GM23338 (cell line): ENCODE results near the gene LPP. TPM values are rescaled to one million over a fixed set of nuclear protein-coding genes. Genes with fewer than 3 reads are reported as not detected.

Experiments used
- ATAC-seq: fragments of 200-7000 bp; cut with Tn5 transposase; 3 replicates; pipeline ENCODE4 v1.9.1; 2020
- DNase-seq: peaks from one replicate; pipeline ENCODE4 v3.0.0-alpha.2; 2015; ENCODE audit warnings: low spot score
- H2AFZ ChIP-seq: fragments of 200-600 bp; sonication (generic); 2 replicates; pipeline ENCODE4 v1.8.0; 2016; ENCODE audit warnings: antibody characterized with exemption, mild to moderate bottlenecking, moderate library complexity
- H3F3A ChIP-seq: fragments of 200-600 bp; sonication (generic); replicated peaks from 2 replicates; pipeline ENCODE4 v1.8.0; 2017; ENCODE audit warnings: antibody characterized with exemption, mixed run types, low read depth
- H3K27ac ChIP-seq: fragments of 200-600 bp; sonication (generic); 2 replicates; pipeline ENCODE4 v1.6.1; 2016; ENCODE audit warnings: low read depth
- H3K27me3 ChIP-seq: fragments of 200-600 bp; sonication (generic); 2 replicates; pipeline ENCODE4 v1.8.0; 2016; ENCODE audit warnings: mild to moderate bottlenecking, mixed run types, moderate library complexity; ENCODE audit not compliant: insufficient read depth
- H3K36me3 ChIP-seq: fragments of 200-600 bp; sonication (generic); 2 replicates; pipeline ENCODE4 v1.8.0; 2016; ENCODE audit warnings: mild to moderate bottlenecking; ENCODE audit not compliant: insufficient read depth
- H3K4me1 ChIP-seq: fragments of 200-600 bp; sonication (generic); 2 replicates; pipeline ENCODE4 v1.8.0; 2016; ENCODE audit warnings: mild to moderate bottlenecking, moderate library complexity; ENCODE audit not compliant: insufficient read depth
- H3K4me2 ChIP-seq: fragments of 200-600 bp; sonication (generic); 2 replicates; pipeline ENCODE4 v1.7.1; 2017; ENCODE audit warnings: mixed run types
- H3K4me3 ChIP-seq: fragments of 200-600 bp; sonication (generic); 2 replicates; pipeline ENCODE4 v1.6.1; 2016; ENCODE audit warnings: mixed run types
- H3K79me2 ChIP-seq: fragments of 200-600 bp; sonication (generic); replicated peaks from 2 replicates; pipeline ENCODE4 v1.8.0; 2017; ENCODE audit warnings: mild to moderate bottlenecking; ENCODE audit not compliant: insufficient read depth
- H3K9me2 ChIP-seq: fragments of 200-600 bp; sonication (generic); 2 replicates; pipeline ENCODE4 v1.8.0; 2017; ENCODE audit not compliant: insufficient read depth
- H4K20me1 ChIP-seq: fragments of 200-600 bp; sonication (generic); replicated peaks from 2 replicates; pipeline ENCODE4 v1.8.0; 2017; ENCODE audit warnings: mild to moderate bottlenecking; ENCODE audit not compliant: insufficient read depth
- H3K27ac Mint-ChIP-seq: 2 replicates; pipeline ENCODE4 v1.8.0; 2020; ENCODE audit warnings: inconsistent platforms, mild to moderate bottlenecking, moderate library complexity, mixed read lengths
- H3K27me3 Mint-ChIP-seq: 3 replicates; pipeline ENCODE4 v1.8.0; 2022; ENCODE audit warnings: low read depth, mild to moderate bottlenecking, moderate library complexity, mixed read lengths, inconsistent platforms; ENCODE audit not compliant: insufficient read depth, poor library complexity
- H3K36me3 Mint-ChIP-seq: 3 replicates; pipeline ENCODE4 v1.8.0; 2021; ENCODE audit warnings: low read depth, mild to moderate bottlenecking, inconsistent platforms, moderate library complexity, mixed read lengths
- H3K4me1 Mint-ChIP-seq: 3 replicates; pipeline ENCODE4 v1.8.0; 2020; ENCODE audit warnings: mild to moderate bottlenecking, inconsistent platforms, mixed read lengths
- H3K4me3 Mint-ChIP-seq: 3 replicates; pipeline ENCODE4 v1.8.0; 2021; ENCODE audit warnings: moderate library complexity, mild to moderate bottlenecking, inconsistent platforms, mixed read lengths
- H3K9me3 Mint-ChIP-seq: 3 replicates; pipeline ENCODE4 v1.8.0; 2020; ENCODE audit warnings: moderate library complexity, mild to moderate bottlenecking, inconsistent platforms, mixed read lengths
- CREB1 ChIP-seq: fragments of 250-450 bp; sonication (Bioruptor Pico); IDR thresholded peaks from 2 replicates; pipeline ENCODE4 v1.5.0; 2020; ENCODE audit warnings: low read depth, mild to moderate bottlenecking, moderate library complexity
- EZH2 ChIP-seq: fragments of 200-600 bp; sonication (generic); IDR thresholded peaks from one replicate; pipeline ENCODE4 v1.8.0; 2017; ENCODE audit warnings: antibody characterized with exemption, mild to moderate bottlenecking, low read depth; ENCODE audit not compliant: unreplicated experiment
- EZH2phosphoT487 ChIP-seq: fragments of 200-600 bp; sonication (generic); IDR thresholded peaks from one replicate; pipeline ENCODE4 v1.8.1; 2018; ENCODE audit warnings: antibody characterized with exemption; ENCODE audit not compliant: unreplicated experiment
- POLR2AphosphoS5 ChIP-seq: IDR thresholded peaks from 2 replicates; pipeline ENCODE4 v1.6.1; 2016; ENCODE audit warnings: antibody characterized with exemption, low read depth
- ZNF331 ChIP-seq: fragments of 250-450 bp; sonication (Bioruptor Pico); IDR thresholded peaks from 2 replicates; pipeline ENCODE4 v1.5.0; 2020; ENCODE audit warnings: low read depth, mild to moderate bottlenecking, moderate library complexity
- polyA plus RNA-seq: library from polyadenylated mRNA; unstranded; fragments of >200 nt; fragmentation: Nextera tagmentation; extraction: Ambion mirVana; gene quantifications from 2 replicates; pipeline ENCODE4 v1.2.1, GENCODE V29; 2016
- total RNA-seq: library from RNA; depleted of rRNA; stranded (reverse); fragments of >200 nt; shearing (Covaris generic); gene quantifications from 2 replicates; pipeline ENCODE4 v1.2.3, GENCODE V29; 2014
- TF ChIP-seq, protein P1 (sequence below): fragments of 250-450 bp; sonication (Bioruptor Pico); IDR thresholded peaks from 2 replicates; pipeline ENCODE4 v1.5.0; 2020; ENCODE audit warnings: mild to moderate bottlenecking, moderate library complexity
- TF ChIP-seq, protein P2 (sequence below), 2 experiments: fragments of 200-600 bp in 1 of 2; sonication (generic) in 1 of 2; conservative IDR thresholded peaks; 2 replicates each; pipeline versions ENCODE4 v1.5.1 to v1.6.1; 2016 to 2017; ENCODE audit warnings: antibody characterized with exemption in 2 of 2, low read depth in 2 of 2, mild to moderate bottlenecking in 2 of 2, moderate library complexity in 1 of 2
- TF ChIP-seq, protein P3 (sequence below): IDR thresholded peaks from one replicate; pipeline ENCODE4 v1.6.1; 2018; ENCODE audit warnings: antibody characterized with exemption; ENCODE audit not compliant: unreplicated experiment

LPP gene
- total and polyA plus RNA-seq, 2 experiments from 2014 or later: 23.0 to 35.2 TPM

DNA sequence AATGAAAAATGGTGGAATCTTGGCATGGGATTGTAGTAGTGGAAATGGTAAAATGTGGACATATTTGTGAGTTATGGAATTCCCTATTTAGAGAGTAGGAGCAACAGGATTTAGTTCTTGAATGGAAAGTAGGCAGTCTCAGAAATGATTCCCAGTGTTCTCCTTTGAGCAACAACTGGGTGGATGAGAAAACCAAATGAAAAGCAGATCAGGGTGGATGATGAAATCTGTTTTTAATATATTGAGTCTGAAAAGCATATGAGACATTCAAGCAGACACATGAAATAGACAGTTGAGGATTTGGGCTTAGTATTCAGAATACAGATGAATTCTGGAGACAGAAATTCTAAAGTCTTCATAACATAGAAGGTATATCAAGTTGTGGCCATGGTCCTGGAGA lies 451.3 kb downstream of the LPP start:
- no peak for TF ChIP-seq EZH2phosphoT487
- TF ChIP-seq ZNF331: no peak
- no peak for TF ChIP-seq POLR2AphosphoS5
- TF ChIP-seq, protein P1, sequence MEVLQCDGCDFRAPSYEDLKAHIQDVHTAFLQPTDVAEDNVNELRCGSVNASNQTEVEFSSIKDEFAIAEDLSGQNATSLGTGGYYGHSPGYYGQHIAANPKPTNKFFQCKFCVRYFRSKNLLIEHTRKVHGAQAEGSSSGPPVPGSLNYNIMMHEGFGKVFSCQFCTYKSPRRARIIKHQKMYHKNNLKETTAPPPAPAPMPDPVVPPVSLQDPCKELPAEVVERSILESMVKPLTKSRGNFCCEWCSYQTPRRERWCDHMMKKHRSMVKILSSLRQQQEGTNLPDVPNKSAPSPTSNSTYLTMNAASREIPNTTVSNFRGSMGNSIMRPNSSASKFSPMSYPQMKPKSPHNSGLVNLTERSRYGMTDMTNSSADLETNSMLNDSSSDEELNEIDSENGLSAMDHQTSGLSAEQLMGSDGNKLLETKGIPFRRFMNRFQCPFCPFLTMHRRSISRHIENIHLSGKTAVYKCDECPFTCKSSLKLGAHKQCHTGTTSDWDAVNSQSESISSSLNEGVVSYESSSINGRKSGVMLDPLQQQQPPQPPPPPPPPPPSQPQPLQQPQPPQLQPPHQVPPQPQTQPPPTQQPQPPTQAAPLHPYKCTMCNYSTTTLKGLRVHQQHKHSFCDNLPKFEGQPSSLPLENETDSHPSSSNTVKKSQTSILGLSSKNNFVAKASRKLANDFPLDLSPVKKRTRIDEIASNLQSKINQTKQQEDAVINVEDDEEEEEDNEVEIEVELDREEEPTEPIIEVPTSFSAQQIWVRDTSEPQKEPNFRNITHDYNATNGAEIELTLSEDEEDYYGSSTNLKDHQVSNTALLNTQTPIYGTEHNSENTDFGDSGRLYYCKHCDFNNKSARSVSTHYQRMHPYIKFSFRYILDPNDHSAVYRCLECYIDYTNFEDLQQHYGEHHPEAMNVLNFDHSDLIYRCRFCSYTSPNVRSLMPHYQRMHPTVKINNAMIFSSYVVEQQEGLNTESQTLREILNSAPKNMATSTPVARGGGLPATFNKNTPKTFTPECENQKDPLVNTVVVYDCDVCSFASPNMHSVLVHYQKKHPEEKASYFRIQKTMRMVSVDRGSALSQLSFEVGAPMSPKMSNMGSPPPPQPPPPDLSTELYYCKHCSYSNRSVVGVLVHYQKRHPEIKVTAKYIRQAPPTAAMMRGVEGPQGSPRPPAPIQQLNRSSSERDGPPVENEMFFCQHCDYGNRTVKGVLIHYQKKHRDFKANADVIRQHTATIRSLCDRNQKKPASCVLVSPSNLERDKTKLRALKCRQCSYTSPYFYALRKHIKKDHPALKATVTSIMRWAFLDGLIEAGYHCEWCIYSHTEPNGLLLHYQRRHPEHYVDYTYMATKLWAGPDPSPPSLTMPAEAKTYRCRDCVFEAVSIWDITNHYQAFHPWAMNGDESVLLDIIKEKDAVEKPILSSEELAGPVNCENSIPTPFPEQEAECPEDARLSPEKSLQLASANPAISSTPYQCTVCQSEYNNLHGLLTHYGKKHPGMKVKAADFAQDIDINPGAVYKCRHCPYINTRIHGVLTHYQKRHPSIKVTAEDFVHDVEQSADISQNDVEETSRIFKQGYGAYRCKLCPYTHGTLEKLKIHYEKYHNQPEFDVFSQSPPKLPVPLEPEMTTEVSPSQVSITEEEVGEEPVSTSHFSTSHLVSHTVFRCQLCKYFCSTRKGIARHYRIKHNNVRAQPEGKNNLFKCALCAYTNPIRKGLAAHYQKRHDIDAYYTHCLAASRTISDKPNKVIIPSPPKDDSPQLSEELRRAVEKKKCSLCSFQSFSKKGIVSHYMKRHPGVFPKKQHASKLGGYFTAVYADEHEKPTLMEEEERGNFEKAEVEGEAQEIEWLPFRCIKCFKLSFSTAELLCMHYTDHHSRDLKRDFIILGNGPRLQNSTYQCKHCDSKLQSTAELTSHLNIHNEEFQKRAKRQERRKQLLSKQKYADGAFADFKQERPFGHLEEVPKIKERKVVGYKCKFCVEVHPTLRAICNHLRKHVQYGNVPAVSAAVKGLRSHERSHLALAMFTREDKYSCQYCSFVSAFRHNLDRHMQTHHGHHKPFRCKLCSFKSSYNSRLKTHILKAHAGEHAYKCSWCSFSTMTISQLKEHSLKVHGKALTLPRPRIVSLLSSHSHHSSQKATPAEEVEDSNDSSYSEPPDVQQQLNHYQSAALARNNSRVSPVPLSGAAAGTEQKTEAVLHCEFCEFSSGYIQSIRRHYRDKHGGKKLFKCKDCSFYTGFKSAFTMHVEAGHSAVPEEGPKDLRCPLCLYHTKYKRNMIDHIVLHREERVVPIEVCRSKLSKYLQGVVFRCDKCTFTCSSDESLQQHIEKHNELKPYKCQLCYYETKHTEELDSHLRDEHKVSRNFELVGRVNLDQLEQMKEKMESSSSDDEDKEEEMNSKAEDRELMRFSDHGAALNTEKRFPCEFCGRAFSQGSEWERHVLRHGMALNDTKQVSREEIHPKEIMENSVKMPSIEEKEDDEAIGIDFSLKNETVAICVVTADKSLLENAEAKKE (CRISPR knock-in tag): no peak
- TF ChIP-seq, protein P2, sequence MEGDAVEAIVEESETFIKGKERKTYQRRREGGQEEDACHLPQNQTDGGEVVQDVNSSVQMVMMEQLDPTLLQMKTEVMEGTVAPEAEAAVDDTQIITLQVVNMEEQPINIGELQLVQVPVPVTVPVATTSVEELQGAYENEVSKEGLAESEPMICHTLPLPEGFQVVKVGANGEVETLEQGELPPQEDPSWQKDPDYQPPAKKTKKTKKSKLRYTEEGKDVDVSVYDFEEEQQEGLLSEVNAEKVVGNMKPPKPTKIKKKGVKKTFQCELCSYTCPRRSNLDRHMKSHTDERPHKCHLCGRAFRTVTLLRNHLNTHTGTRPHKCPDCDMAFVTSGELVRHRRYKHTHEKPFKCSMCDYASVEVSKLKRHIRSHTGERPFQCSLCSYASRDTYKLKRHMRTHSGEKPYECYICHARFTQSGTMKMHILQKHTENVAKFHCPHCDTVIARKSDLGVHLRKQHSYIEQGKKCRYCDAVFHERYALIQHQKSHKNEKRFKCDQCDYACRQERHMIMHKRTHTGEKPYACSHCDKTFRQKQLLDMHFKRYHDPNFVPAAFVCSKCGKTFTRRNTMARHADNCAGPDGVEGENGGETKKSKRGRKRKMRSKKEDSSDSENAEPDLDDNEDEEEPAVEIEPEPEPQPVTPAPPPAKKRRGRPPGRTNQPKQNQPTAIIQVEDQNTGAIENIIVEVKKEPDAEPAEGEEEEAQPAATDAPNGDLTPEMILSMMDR (conservative IDR thresholded peaks at IDR 0.05; ENCODE audit: low read depth in 2 of 2): no peak
- no peak for TF ChIP-seq EZH2
- TF ChIP-seq, protein P3, sequence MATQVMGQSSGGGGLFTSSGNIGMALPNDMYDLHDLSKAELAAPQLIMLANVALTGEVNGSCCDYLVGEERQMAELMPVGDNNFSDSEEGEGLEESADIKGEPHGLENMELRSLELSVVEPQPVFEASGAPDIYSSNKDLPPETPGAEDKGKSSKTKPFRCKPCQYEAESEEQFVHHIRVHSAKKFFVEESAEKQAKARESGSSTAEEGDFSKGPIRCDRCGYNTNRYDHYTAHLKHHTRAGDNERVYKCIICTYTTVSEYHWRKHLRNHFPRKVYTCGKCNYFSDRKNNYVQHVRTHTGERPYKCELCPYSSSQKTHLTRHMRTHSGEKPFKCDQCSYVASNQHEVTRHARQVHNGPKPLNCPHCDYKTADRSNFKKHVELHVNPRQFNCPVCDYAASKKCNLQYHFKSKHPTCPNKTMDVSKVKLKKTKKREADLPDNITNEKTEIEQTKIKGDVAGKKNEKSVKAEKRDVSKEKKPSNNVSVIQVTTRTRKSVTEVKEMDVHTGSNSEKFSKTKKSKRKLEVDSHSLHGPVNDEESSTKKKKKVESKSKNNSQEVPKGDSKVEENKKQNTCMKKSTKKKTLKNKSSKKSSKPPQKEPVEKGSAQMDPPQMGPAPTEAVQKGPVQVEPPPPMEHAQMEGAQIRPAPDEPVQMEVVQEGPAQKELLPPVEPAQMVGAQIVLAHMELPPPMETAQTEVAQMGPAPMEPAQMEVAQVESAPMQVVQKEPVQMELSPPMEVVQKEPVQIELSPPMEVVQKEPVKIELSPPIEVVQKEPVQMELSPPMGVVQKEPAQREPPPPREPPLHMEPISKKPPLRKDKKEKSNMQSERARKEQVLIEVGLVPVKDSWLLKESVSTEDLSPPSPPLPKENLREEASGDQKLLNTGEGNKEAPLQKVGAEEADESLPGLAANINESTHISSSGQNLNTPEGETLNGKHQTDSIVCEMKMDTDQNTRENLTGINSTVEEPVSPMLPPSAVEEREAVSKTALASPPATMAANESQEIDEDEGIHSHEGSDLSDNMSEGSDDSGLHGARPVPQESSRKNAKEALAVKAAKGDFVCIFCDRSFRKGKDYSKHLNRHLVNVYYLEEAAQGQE: no peak
- TF ChIP-seq CREB1 (CRISPR knock-in tag): no peak
- Histone ChIP-seq H3K4me1 (no peaks in the 10 kb centered on the region), H3K79me2 (no peaks in the 10 kb centered on the region), H3K36me3 (no peaks in the 10 kb centered on the region), H2AFZ (no peak overlapping the region), H4K20me1 (no peaks in the 10 kb centered on the region), H3K9me2 (peaks cover 3% of the 10 kb centered on the region; the same call in 1 of the 2 replicates), H3K27me3 (no peaks in the 10 kb centered on the region), H3K4me2 (no peak overlapping the region), H3F3A (no peaks in the 10 kb centered on the region), H3K27ac (no peak overlapping the region), H3K4me3 (no peak overlapping the region)
- Mint-ChIP-seq H3K27me3 (no peaks in the 10 kb centered on the region), H3K4me1 (no peaks in the 10 kb centered on the region; the same call in 1 of the 3 replicates), H3K9me3 (peaks cover 8% of the 10 kb centered on the region; the same call in 1 of the 3 replicates), H3K4me3 (no peak overlapping the region), H3K36me3 (peaks cover 14% of the 10 kb centered on the region; the same call in 2 of the 3 replicates), H3K27ac (no peak overlapping the region)
- DNase-seq: no peak
- ATAC-seq: no peak
